ENCODE measurements around the gene CD164L2. TPM values are rescaled to one million over a fixed set of nuclear protein-coding genes. Genes with fewer than 3 reads are reported as not detected.
"Not testable (repeated sequence)": the region's sequence is repeated elsewhere in the genome, so short reads cannot be mapped to it uniquely, and the experiment has no call there.

The CD164L2 gene
- total RNA-seq, 2 experiments from 2014 or later, result not detected

GRCh38 chr1:27388337-27389005 lies 5.3 kb upstream of the CD164L2 start:
- intact Hi-C loops (cut with DNase I, micrococcal nuclease), result loop anchor here (1.0 to 2.0 kb wide), 7 partner anchors 31 to 286 kb away; no protein-coding TSS in a partner anchor
- ATAC-seq (no peak), DNase-seq (peak; percentile 87)
- Mint-ChIP-seq H3K4me1 (peaks cover 12% of the 10 kb centered on the region), H3K27me3 (no peaks in the 10 kb centered on the region), H3K36me3 (ENCODE audit: low read depth) (no peaks in the 10 kb centered on the region), H3K9me3 (ENCODE audit: low read depth) (no peaks in the 10 kb centered on the region), H3K27ac (peak overlapping the region; percentile 5), H3K4me3 (peak overlapping the region; percentile 12)
- ChIA-PET POLR2A (no interaction called here), CTCF (interaction anchor here (0.7 to 12.0 kb wide), 13 partner anchors 9 to 218 kb away, joined by 3 to 178 read pairs (median 5); partner anchors contain the start of genes MAP3K6 and SYTL1)

GRCh38 chr1:27384797-27385196 lies 1.7 kb upstream of the CD164L2 start:
- H3K4me1 Mint-ChIP-seq; H3K27me3 Mint-ChIP-seq; DNase-seq; H3K27ac Mint-ChIP-seq; H3K9me3 Mint-ChIP-seq (ENCODE audit: low read depth); ATAC-seq; H3K36me3 Mint-ChIP-seq (ENCODE audit: low read depth); H3K4me3 Mint-ChIP-seq; intact Hi-C loops (cut with DNase I, micrococcal nuclease); POLR2A ChIA-PET: not testable (repeated sequence)
- CTCF ChIA-PET, result interaction anchor here (0.8 to 12.0 kb wide), 5 partner anchors 13 to 285 kb away, joined by 3 to 178 read pairs (median 4); no protein-coding TSS in a partner anchor

DNA sequence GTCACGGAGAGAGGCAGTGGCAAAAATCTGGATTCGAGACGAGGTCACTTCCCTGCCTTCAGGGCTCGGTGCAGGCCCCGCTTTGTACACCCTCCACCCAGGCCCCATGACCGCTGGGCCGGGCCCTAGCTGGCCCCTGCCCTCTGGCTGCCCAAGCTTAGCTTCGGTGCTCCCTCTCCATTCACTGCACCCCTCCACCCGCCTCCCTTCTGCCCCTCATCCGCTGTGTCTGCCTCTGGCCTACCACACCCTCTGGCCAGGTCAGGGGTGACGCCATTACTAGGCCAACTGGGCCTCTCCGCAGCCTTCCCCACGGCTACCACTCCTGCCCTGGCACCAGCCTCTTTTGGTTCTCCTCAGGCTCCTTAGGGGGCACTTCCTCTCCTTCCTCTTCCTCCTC lies 528 bp upstream of the CD164L2 start:
- H3K4me3 Mint-ChIP-seq, result no peak overlapping the region
- H3K4me1 Mint-ChIP-seq, result no peaks in the 10 kb centered on the region
- ATAC-seq (no peak), DNase-seq (no peak)
- H3K27ac Mint-ChIP-seq, result no peak overlapping the region
- ChIA-PET CTCF (interaction anchor here (0.7 to 12.0 kb wide), 5 partner anchors 26 to 309 kb away, joined by 3 to 178 read pairs (median 3); no protein-coding TSS in a partner anchor), POLR2A (no interaction called here)
- intact Hi-C loops (cut with DNase I, micrococcal nuclease), result loop anchor here in 1 of 2 experiments (1.0 kb wide), 1 partner anchor 18 kb away; no protein-coding TSS in a partner anchor
- no peaks in the 10 kb centered on the region for H3K9me3 Mint-ChIP-seq (ENCODE audit: low read depth)
- H3K36me3 Mint-ChIP-seq (ENCODE audit: low read depth), result no peaks in the 10 kb centered on the region
- H3K27me3 Mint-ChIP-seq, result no peaks in the 10 kb centered on the region

DNA sequence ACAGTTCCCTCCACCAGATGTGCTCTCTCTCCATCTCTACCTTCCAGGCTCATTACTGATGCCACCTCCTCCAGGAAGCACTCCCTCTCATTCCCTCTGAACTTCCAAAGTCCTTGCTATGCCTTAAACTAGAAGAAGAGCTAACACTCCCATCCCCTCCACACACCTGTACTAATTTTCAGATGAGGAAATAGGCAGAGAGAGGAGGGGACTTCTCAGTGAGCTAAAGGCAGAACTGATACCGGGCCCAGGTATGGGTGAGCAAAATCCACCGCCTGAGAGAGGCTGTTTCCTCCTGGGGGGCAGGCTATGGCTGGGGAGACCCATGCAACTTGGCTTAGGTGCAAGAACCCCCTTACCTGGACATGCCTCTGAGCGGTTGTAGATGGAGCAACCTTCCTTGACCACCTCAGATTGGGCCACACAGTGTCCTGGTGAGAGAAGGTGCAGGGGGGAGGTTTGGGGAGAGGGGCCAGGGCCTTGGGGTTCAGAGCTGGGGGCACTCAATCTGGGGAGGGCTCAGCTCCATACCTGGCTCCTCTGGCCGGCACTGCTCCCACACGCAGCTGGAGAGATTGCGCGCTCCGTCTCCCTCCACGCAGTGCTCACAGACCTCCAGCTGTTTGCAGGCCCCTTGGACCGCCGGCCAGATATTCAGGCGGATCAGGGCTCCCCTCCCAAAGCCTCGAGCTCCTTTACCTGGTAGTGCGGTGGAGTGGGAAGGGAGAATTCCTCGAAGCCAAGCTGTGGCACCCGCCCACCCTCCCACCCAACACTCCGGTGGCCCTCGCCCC lies 967 bp downstream of the CD164L2 start:
- no peak for DNase-seq
- Mint-ChIP-seq H3K27me3 (no peaks in the 10 kb centered on the region), H3K36me3 (ENCODE audit: low read depth) (no peaks in the 10 kb centered on the region), H3K9me3 (ENCODE audit: low read depth) (no peaks in the 10 kb centered on the region), H3K27ac (no peak overlapping the region), H3K4me1 (no peaks in the 10 kb centered on the region), H3K4me3 (no peak overlapping the region)
- intact Hi-C loops (cut with DNase I, micrococcal nuclease), result no loop called here
- CTCF ChIA-PET, result interaction anchor here (0.6 to 12.0 kb wide), 9 partner anchors 10 to 574 kb away, joined by 3 to 178 read pairs (median 4); partner anchors contain the start of gene MAP3K6
- no peak for ATAC-seq
- POLR2A ChIA-PET, result no interaction called here

GRCh38 chr1:27380766-27381733 lies 2.1 kb downstream of the CD164L2 start:
- intact Hi-C loops (cut with DNase I, micrococcal nuclease), result no loop called here
- no peak overlapping the region for H3K27ac Mint-ChIP-seq
- H3K36me3 Mint-ChIP-seq (ENCODE audit: low read depth), result no peaks in the 10 kb centered on the region
- H3K4me3 Mint-ChIP-seq, result no peak overlapping the region
- CTCF ChIA-PET, result interaction anchor here (0.6 to 12.0 kb wide), 6 partner anchors 14 to 388 kb away, joined by 3 to 178 read pairs (median 12); partner anchors contain the start of gene MAP3K6
- no peaks in the 10 kb centered on the region for H3K9me3 Mint-ChIP-seq (ENCODE audit: low read depth)
- DNase-seq (no peak), ATAC-seq (no peak)
- no peaks in the 10 kb centered on the region for H3K4me1 Mint-ChIP-seq
- POLR2A ChIA-PET, result no interaction called here
- no peaks in the 10 kb centered on the region for H3K27me3 Mint-ChIP-seq

DNA sequence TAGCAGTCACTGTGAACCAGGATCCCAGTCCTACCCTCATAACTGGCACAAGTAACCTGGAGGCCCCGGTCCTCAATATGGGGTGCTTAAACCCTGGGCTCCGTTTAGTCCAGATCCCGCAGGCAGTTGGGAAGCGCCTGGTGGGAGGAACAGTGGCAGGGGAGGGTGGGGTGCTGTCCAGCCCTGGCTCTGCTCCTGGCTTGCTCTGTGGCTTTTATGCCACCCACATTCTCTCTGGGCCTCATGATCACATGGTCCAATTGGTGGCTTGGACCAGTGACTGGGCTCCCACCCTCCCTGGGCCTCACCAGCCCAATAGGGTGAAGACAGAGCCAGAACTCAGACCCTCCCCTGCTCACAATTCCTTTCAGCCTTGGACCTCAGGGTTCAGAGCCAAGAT lies 2.9 kb downstream of the CD164L2 start:
- CTCF ChIA-PET, result interaction anchor here (0.9 to 5.2 kb wide), 2 partner anchors 22 to 48 kb away, joined by 3 to 19 read pairs; no protein-coding TSS in a partner anchor
- no peak for ATAC-seq
- intact Hi-C loops (cut with DNase I, micrococcal nuclease), result no loop called here
- H3K27me3 Mint-ChIP-seq, result no peaks in the 10 kb centered on the region
- H3K4me3 Mint-ChIP-seq, result no peak overlapping the region
- DNase-seq, result no peak
- no peaks in the 10 kb centered on the region for H3K36me3 Mint-ChIP-seq (ENCODE audit: low read depth)
- H3K9me3 Mint-ChIP-seq (ENCODE audit: low read depth), result no peaks in the 10 kb centered on the region
- POLR2A ChIA-PET, result no interaction called here
- no peaks in the 10 kb centered on the region for H3K4me1 Mint-ChIP-seq
- no peak overlapping the region for H3K27ac Mint-ChIP-seq

DNA sequence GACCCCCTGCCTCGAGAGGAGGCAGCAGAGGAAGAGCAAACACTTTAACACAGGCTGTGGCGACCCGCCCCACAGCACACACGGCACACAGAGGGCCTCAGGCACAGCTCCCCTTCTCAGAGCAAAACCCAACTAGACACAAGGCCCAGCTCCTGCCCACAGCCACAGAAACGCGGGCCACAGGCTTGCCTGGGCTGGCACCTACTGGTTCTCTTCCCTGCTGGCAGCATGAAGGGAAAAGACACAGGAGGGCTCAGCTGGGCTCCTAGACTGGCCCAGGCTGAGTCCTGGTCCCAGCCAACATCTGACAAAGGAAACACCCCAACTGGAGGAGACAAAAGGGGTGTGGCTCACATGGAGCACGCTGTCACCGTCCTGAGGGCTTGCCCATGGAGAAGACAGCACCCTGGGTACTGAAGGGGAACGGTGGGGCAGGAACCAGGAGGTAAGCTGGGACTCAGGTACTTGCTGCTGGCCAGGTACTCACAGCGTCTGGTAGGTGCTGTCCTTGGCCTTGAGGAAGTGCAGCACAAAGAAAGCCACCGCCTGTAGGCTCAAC lies 3.5 kb downstream of the CD164L2 start:
- no peak for ATAC-seq
- Mint-ChIP-seq H3K27me3 (no peaks in the 10 kb centered on the region), H3K9me3 (ENCODE audit: low read depth) (no peaks in the 10 kb centered on the region), H3K4me1 (no peaks in the 10 kb centered on the region), H3K4me3 (no peak overlapping the region), H3K36me3 (ENCODE audit: low read depth) (no peaks in the 10 kb centered on the region), H3K27ac (no peak overlapping the region)
- no peak for DNase-seq
- POLR2A ChIA-PET, result no interaction called here
- intact Hi-C loops (cut with DNase I, micrococcal nuclease), result no loop called here
- CTCF ChIA-PET, result interaction anchor here (0.9 to 5.2 kb wide), 2 partner anchors 22 to 47 kb away, joined by 3 to 19 read pairs; no protein-coding TSS in a partner anchor

- Mint-ChIP-seq H3K4me3 (no peak overlapping the region), H3K27me3 (no peaks in the 10 kb centered on the region), H3K9me3 (ENCODE audit: low read depth) (no peaks in the 10 kb centered on the region), H3K36me3 (ENCODE audit: low read depth) (no peaks in the 10 kb centered on the region), H3K27ac (no peak overlapping the region), H3K4me1 (no peaks in the 10 kb centered on the region)
- ATAC-seq (no peak), DNase-seq (no peak)
- ChIA-PET POLR2A (interaction anchor here (0.6 kb wide), 1 partner anchor 224 kb away, joined by 3 read pairs; no protein-coding TSS in a partner anchor), CTCF (interaction anchor here (1.0 kb wide), 1 partner anchor 79 kb away, joined by 4 read pairs; no protein-coding TSS in a partner anchor)
- intact Hi-C loops (cut with DNase I, micrococcal nuclease), result no loop called here
Observed at GRCh38 chr1:27377760-27378495, 5.2 kb downstream of the CD164L2 start.

DNA sequence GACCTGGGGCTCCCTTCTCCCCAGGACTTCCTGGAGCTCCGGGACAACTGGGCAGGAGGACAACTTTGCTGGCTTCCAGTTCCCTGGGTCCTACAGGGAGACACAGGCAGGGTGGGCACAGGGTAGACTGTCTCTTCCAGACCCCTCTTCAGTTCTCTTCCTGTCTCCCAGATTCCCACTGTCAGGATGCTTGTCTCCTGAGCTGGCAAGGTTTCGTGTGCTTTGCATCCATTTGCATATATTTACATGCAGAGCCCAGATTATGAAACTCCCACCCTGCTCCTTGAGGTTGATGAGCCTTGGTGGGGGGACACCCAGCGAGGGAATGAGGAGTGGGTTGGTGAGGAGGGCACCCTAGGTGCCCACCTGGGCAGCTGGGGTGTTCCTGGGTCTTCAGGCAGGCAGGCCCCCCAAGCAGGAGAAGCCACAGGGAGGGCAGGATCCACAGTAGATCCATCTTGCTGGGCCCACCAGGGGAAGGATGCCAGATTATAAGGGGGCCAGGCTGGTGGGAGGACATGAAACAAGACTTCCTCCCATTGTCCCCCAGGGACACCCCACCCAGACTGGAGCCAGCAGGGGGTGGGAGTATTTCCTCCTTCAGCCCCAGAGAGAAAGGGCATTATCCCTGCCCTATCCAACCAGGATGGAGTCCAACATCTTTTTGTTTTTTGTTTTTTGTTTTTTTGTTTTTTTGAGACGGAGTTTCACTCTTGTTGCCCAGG lies 8.6 kb downstream of the CD164L2 start, which contains the start of gene FCN3:
Gene FCN3 (minus strand): TSS at position 463 of the 725 bp plus-strand sequence. CDS start 6 bp downstream, at position 457.
- peaks cover 3% of the 10 kb centered on the region for H3K4me1 Mint-ChIP-seq
- intact Hi-C loops (cut with DNase I, micrococcal nuclease), result no loop called here
- ATAC-seq (no peak), DNase-seq (no peak)
- no peak within 1 kb of the TSS for H3K4me3 Mint-ChIP-seq
- H3K27ac Mint-ChIP-seq, result no peak within 1 kb of the TSS
- H3K9me3 Mint-ChIP-seq (ENCODE audit: low read depth), result no peaks in the 10 kb centered on the region
- ChIA-PET CTCF (interaction anchor here (0.7 to 1.4 kb wide), 5 partner anchors 11 to 370 kb away, joined by 3 to 4 read pairs (median 4); no protein-coding TSS in a partner anchor), POLR2A (no interaction called here)
- no peaks in the 10 kb centered on the region for H3K27me3 Mint-ChIP-seq
- no peaks in the 10 kb centered on the region for H3K36me3 Mint-ChIP-seq (ENCODE audit: low read depth)
